ENCODE results near the gene OLFM2.
"Not testable (repeated sequence)": the region's sequence is repeated elsewhere in the genome, so short reads cannot be mapped to it uniquely, and the experiment has no call there.

Gene OLFM2

DNA sequence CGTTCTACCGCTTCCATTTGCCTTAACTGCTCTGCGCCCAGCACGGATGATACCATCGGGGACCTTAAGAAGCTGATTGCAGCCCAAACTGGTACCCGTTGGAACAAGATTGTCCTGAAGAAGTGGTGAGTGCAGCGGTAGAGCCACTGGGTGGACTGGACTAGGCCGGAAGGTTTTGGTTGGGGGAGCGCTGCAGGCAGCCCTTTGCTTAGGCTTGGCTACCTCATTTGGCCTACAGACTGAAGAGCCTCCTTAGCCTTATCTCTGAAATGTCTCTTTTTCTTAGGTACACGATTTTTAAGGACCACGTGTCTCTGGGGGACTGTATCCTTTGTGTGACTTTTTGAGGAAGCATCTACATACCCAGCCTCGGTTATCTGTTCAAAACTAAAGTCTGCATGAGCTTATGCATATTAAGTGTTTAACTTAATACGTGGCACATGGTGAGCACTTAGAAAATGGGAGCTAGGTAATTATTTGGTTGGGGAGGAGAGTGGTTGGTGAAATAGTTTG is 107.7 kb downstream of the OLFM2 start:
- no peak for DNase-seq (ENCODE audit: low read depth)

DNA sequence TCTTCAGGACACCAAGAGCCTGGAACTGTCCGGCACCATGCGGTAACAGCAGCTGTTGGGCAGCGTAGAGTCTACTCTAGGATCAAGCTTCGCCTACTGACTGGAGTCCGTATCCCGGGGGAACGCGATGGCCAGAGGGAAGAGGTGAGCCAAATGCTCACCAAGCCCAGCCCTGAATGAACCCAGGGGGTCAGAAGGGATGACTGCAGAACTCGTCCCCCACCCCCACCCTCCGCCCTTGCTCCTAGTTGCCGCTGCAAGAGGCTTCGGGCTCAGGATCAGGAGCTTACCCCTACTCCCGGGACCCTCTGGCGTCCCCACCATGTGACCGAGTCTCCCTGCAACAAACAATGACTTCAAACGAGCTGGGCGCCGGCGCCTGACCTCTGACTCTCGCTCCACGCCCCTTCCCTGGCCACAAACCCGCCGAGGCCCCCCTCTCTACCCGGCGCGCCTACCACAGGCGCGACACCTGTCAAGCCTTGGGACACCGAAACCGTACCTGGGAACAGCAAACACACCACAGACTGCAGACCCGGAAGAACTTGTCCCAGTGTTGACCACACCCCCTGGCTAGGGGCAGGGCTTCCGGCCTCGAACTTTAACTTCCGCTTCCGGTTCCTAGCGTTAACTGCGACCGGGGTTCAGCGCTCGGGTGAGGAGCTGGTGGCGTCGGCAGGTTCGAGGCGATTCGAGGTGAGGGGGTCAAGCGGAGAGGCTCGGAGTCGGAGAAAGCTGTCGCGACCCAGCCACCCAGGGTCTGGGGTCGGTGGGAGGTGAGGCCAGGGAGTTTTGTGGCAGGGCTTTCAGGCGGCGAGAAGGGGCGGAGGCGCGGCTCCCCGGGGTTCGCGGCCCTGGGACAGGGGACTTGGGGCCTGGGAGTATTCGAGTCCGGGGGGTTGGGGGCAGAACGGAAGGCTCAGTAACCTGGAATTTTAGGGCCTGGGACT is 108.8 kb downstream of the OLFM2 start, which contains the start of gene UBL5:
Gene UBL5, plus strand, starts transcription at position 630 of the 950 bp plus-strand sequence. CDS start 420 bp downstream, outside the sequence.
- peak; percentile 83 for DNase-seq (ENCODE audit: low read depth)

DNA sequence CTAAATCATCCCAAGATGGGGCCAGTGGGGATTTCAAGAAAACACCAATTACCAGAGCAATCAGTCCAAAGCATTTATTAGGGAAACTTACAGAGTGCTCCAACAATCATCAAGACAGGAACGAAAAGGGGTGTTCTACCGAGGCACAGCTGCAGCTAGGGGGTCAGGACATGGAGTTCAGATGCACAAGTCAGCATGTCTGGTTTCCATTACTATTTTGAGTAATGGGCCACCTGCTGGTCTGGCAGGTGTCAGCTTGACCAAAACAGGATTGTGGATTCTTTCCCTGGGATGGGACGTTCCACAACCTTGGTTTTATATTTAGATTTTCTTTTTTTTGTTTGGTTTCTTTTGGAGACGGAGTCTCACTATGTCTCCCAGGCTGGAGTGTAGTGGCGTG is 112.5 kb downstream of the OLFM2 start:
- no peak for DNase-seq (ENCODE audit: low read depth)

DNA sequence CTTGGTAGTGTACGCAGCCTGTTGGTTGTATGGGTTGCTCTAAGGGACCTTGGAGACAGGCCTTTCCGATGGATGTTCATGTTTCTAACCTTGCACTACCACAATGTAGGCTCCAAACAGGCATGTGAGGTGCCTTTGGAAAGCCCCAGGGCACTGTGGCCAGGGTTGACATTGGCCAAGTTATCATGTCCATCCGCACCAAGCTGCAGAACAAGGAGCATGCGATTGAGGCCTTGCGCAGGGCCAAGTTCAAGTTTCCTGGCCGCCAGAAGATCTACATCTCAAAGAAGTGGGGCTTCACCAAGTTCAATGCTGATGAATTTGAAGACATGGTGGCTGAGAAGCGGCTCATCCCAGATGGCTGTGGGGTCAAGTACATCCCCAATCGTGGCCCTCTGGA is 116.3 kb downstream of the OLFM2 start:
- not testable (repeated sequence) for DNase-seq (ENCODE audit: low read depth)

DNA sequence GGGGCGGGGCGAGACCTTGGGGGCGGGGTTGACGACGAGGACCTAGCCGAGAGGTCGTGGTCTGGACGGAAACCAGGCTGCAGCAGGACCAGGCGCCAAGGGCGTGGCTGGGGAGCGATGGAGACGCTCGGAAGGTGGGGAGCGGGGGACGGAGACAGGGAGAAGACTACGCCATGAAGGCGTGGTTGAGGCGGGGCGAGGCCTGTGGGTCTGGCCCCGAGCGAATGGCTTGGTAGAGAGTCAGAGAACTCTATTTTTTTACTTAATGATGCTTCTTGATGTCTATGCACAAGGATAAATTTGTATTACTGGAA is 116.8 kb downstream of the OLFM2 start:
- no peak for DNase-seq (ENCODE audit: low read depth)

DNA sequence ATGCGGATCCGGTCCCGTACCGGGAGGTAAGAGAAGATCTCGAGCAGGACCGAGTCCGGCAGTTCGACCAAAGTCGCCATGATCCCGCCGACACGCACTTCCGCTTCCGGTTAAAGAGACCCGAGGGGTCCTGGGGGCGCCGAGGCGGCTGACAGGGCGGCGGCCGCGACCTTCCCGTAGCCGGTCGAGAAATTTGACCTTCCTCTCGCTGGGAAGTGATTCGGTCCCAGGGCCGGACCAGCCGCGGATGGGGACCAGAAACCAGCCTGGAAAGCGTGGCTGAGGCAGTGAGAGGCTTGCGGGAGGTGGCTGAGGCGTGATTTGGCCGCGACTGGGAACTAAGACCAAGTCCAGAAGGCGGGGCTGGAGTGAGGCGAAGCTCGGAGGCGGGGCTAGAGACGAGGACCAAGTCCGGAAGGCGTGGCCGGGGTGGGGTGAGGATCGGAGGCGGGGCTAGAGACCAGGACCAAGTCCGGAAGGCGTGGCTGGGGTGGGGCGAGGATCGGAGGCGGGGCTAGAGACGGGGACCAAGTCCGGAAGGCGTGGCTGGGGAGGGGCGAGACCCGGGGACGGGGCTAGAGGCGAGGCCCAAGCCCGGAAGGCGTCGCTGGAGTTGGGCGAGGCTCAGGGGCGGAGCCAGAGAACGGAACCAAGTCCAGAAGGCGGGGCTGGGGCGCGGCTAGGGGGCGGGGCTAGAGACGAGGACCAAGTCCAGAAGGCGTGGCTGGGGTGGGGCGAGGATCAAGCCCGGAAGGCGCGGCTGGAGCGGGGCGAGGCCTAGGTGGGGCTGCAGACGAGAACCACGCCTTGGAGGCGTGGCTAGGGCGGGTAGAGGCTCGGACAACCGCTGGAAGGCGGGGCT is 117.3 kb downstream of the OLFM2 start, which contains the start of gene FBXL12:
Gene FBXL12, minus strand, starts transcription at position 346 of the 862 bp plus-strand sequence. Its CDS starts 266 bp downstream, at position 80.
- peak; percentile 100 for DNase-seq (ENCODE audit: low read depth)

DNA sequence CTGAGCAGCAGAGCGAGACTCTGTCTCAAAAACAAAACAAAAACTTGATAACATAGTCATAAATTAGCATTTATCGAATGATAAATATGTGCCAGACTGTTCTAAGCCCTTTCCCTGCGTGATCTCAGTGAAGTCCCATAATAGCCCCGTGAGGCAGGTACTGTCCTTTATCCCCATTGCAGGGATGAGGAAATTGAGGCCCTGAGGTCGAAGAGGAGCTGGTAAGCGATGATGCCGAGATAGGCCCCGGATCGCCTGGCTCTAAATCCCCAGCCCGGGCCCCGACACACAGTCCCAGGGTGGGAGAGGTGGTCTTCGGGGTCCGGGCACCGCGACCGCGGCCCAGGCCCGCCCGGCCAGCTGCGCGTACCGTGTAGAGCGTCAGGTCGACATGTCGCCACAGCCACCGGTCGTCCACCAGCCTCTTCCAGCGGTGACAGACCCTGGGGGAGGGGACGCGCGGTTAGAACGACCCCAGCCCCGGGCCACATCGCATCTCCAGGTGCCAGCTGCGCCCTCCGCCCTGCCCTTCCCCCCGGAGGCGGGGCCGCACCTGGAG is 118.1 kb downstream of the OLFM2 start:
- DNase-seq (ENCODE audit: low read depth) = no peak

DNA sequence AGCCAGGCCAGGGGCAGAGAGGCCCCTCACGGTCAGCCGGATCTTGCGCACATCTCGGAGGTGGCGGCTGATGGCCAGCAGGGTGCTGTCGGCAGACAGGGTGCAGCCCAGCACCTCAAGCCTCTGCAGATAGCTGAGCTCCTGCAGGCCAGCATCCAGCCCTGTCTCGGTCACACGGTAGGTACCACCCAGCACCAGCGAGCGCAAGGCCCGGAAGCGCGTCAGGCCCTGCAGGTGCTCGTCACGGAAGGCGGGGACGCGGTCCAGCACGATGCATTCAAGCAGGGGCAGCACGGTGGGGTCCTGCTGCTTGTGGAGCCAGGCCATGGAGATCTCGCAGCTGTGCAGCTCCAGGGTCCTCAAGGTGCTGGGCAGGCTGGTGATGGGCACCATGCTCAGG is 125.2 kb downstream of the OLFM2 start:
- DNase-seq (ENCODE audit: low read depth) = no peak

DNA sequence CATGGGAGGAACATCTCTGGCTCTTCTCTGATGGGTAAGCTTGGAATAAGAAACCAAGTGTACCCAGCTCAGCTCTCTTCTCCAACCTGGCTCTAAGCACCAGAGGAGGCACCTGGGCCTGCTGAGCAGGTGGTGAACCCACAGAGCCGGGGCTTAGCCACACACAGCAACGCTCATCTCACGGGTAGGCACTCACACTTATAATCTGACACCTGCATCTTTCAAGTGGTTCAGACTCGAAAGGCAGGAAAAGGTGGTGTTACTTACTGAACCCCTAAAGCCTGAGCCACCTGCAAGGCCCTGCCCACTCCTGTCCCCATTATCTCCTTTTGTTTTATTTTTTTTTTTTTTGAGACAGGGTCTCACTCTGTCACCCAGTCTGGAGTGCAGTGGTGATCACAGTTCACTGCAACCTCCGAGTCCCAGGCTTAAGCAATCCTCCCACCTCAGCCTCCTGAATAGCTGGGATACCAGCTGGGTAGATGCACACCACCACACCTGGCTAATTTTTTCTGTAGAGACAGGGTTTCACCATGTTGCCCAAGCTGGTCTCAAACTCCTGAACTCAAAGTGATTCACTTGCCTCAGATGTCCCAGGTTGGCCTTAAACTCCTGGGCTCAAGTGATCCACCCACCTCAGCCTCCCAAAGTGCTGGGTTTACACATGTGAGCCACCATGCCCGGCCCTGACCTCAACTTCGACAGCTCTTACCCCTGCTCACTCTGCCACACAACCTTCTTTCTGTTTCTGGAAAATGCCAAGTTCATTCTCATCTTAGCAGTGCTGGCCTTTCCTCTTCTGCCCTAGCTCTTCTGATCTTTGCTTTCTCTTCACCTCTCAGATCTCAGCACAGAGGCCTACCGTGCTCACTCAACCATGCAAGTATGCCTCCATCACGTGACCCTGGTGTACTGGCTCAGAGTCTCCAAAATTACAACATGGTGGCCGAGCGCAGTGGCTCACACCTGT is 127.2 kb downstream of the OLFM2 start:
- DNase-seq (ENCODE audit: low read depth) = no peak

DNA sequence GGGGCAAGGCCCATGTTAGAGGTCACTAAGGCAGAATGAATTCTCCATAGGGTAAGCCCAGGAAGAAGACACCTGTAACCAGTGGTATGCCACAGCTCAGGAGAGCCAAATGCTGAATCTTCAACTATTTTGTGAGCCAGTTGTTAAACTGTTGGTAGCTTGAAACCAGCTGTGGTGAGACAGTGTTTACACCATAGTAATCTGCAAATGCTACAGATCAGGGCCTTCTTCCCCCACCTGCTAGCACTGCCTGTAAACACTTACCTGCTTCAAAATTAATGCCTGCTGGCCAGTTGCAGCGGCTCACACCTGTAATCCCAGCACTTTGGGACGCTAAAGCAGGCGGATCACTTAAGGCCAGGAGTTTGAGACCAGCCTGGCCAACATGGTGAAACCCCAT is 129.5 kb downstream of the OLFM2 start:
- no peak for DNase-seq (ENCODE audit: low read depth)
